SJSA1 (cell line): ENCODE results near the gene ATRNL1. TPM values are rescaled to one million over a fixed set of nuclear protein-coding genes. Genes with fewer than 3 reads are reported as not detected.

ENCODE experiments used
- DNase-seq, 2 experiments: peaks; one replicate each; pipeline ENCODE4 v3.0.0-alpha.2; 2015 to 2020; ENCODE audit warnings: low spot score in 2 of 2, low read depth in 1 of 2
- H3K27ac ChIP-seq: fragments of 250-450 bp; sonication (Bioruptor Pico); 2 replicates; pipeline ENCODE4 v1.5.1; 2020; ENCODE audit warnings: mild to moderate bottlenecking, moderate library complexity
- H3K27me3 ChIP-seq: fragments of 250-450 bp; sonication (Bioruptor Pico); replicated peaks from 2 replicates; pipeline ENCODE4 v1.5.1; 2020; ENCODE audit warnings: mild to moderate bottlenecking, moderate library complexity
- H3K36me3 ChIP-seq: fragments of 250-450 bp; sonication (Bioruptor Pico); 2 replicates; pipeline ENCODE4 v1.5.1; 2020; ENCODE audit warnings: mild to moderate bottlenecking
- H3K4me1 ChIP-seq: fragments of 250-450 bp; sonication (Bioruptor Pico); replicated peaks from 2 replicates; pipeline ENCODE4 v1.6.1; 2021; ENCODE audit warnings: mild to moderate bottlenecking
- H3K4me3 ChIP-seq: fragments of 250-450 bp; sonication (Bioruptor Pico); 2 replicates; pipeline ENCODE4 v1.5.1; 2020; ENCODE audit warnings: mild to moderate bottlenecking
- H3K9me3 ChIP-seq: fragments of 250-450 bp; sonication (Bioruptor Pico); replicated peaks from 2 replicates; pipeline ENCODE4 v1.5.1; 2020; ENCODE audit warnings: mild to moderate bottlenecking
- total RNA-seq: library from RNA; depleted of rRNA; stranded (reverse); fragments of >200 nt; shearing (Covaris generic); gene quantifications from 2 replicates; pipeline ENCODE4 v1.2.3, GENCODE V29; 2014

Gene ATRNL1
- total RNA-seq, 1 experiment from 2014 or later, result 32.1 TPM

DNA sequence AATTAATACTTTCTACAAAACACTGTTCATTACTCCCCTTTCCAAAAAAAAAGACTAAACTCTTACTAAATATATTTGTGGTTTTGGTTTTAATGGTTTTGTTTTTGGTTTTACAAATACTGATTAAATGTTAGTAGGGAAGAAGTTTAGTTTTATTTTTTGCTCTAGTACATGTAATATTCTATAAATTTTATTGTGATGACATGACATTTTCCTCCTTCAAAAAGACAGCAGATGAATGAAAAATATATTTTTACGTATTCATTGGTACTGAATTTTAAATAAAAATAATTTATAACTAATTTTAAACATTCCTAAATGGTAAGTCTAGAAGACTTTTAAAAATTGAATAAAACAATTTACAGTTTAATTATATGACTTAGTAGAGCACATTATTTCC, 667.0 kb downstream of the ATRNL1 start:
- Histone ChIP-seq H3K27me3 (no peaks in the 10 kb centered on the region), H3K36me3 (no peaks in the 10 kb centered on the region), H3K4me3 (no peak overlapping the region), H3K27ac (no peak overlapping the region), H3K4me1 (no peaks in the 10 kb centered on the region), H3K9me3 (no peaks in the 10 kb centered on the region)
- DNase-seq, result no peak

DNA sequence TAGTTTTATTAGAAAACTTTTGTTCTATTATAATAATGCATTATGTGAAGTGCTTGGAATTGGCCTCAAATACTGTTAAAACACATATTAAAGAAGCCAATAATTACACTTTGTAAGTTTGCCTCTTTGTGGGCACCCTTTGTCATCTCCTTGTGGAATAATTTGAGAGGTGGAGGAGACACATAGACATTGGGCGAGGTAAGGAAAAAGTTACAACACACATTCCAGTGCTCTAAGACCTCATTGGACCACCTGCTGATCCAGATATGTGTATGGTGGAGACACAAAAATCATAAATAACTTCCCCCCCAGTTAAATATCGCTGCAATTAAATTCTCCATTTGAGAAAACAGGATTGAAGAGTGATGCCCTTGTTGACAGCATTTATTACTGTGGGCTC, 668.0 kb downstream of the ATRNL1 start:
- no peak for DNase-seq
- no peaks in the 10 kb centered on the region for H3K9me3 ChIP-seq
- no peak overlapping the region for H3K4me3 ChIP-seq

DNA sequence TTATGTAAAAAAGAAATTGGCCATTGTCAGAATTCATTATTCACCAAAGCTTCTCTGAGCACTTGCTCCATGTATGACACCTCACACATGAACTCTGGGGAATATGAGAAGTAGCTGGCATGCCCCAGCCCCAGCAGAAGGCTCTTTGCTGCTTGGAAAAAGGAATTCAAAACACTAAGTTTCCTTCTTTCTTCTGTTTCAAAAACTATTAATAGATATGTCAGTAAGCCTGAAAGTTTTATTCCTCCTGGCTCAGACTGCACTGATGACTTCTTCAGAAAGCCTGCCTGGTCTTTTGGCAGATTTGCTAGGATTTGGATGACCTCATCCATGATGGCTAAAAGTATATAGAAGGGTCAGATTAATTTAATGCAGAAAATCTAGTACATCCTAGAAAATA, 668.9 kb downstream of the ATRNL1 start:
- no peak overlapping the region for H3K27ac ChIP-seq
- H3K9me3 ChIP-seq, result no peaks in the 10 kb centered on the region
- no peaks in the 10 kb centered on the region for H3K27me3 ChIP-seq
- no peaks in the 10 kb centered on the region for H3K4me1 ChIP-seq
- no peak overlapping the region for H3K4me3 ChIP-seq
- H3K36me3 ChIP-seq, result no peaks in the 10 kb centered on the region
- DNase-seq, result no peak

More for the DNA sequence above, 668.0 kb downstream of the ATRNL1 start:
- H3K4me1 ChIP-seq, result no peaks in the 10 kb centered on the region
- no peaks in the 10 kb centered on the region for H3K36me3 ChIP-seq
- no peak overlapping the region for H3K27ac ChIP-seq
- H3K27me3 ChIP-seq, result no peaks in the 10 kb centered on the region

DNA sequence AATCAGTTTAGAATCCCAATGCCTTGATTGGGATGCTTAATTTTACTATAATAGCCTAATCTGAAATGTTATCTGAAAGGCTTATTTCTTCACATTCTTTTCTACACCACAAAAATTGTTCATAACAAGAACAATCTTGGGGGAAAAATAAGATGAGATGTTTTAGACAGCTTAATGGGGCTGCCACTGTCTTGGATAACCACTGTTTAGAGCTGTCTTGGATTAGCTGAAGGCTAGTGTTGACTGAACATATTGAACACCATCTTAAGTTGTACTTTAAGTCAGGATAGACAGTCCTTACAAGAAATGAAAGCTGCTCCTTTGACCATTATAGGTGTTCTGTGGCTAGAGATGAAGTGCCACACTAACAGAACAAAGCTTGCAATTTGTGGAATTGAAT, 678.6 kb downstream of the ATRNL1 start:
- Histone ChIP-seq H3K9me3 (no peaks in the 10 kb centered on the region), H3K4me3 (no peak overlapping the region), H3K27me3 (no peaks in the 10 kb centered on the region), H3K27ac (no peak overlapping the region), H3K36me3 (no peaks in the 10 kb centered on the region), H3K4me1 (no peaks in the 10 kb centered on the region)
- no peak for DNase-seq

DNA sequence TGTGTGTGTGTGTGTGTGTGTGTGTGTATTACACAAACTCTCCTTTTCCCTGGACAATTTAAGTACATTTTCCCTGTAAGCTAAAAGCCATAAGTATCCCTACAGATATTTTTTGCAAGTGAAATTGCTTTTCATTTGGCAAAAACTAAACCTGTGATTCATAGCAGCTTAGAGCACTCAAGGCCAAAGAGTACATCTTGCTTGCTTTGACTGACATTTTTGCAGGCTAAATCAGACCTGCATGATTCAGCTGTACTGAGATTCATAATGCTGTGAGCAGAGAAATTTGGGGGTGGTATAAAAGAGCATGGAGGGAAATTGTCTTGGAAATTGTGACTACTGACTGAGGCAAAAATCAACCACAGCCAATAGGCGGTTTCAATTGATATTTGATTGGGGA, 679.4 kb downstream of the ATRNL1 start:
- H3K9me3 ChIP-seq, result no peaks in the 10 kb centered on the region
- H3K4me1 ChIP-seq, result no peaks in the 10 kb centered on the region
- H3K36me3 ChIP-seq, result no peaks in the 10 kb centered on the region
- no peaks in the 10 kb centered on the region for H3K27me3 ChIP-seq
- DNase-seq, result no peak
- H3K27ac ChIP-seq, result no peak overlapping the region
- H3K4me3 ChIP-seq, result no peak overlapping the region

DNA sequence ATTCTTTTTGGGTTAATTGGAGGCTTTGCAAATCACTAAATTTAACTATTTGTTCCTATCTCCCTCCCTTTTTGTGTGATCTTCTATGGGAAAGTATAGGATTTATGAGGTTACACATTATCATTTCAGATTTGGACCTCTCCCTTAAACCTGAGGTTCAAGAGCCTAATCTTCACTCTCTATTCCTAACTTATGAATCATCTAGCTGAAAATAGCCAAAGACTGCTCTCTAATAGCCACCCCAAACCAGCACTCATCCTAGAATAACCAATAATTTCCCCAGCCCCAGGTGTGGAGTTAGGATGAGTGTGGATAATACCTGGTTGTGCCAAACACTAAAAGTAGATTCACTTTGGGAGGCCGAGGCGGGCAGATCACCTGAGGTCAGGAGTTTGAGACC, 680.7 kb downstream of the ATRNL1 start:
- Histone ChIP-seq H3K4me3 (no peak overlapping the region), H3K27me3 (no peaks in the 10 kb centered on the region), H3K36me3 (no peaks in the 10 kb centered on the region), H3K9me3 (no peaks in the 10 kb centered on the region), H3K4me1 (no peaks in the 10 kb centered on the region), H3K27ac (no peak overlapping the region)
- no peak for DNase-seq

DNA sequence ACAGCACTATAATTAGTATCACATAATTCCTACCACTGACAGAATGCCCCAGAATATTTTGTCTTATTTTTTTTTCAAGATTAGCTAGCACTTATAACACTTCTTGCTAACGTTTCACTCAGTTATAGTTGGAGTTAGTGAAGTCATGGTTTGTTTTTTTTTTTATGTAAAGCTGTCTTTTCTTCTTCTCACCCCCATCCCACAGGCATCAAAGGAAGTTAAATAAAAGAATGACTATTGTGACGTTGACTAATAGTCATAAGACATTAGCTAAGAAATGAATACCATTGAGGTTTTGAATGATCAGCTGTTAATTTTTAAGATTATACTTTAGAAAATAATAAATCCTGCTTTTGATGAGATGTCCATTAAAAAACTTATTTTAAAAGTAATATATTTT, 681.6 kb downstream of the ATRNL1 start:
- Histone ChIP-seq H3K27ac (no peak overlapping the region), H3K27me3 (no peaks in the 10 kb centered on the region), H3K4me3 (no peak overlapping the region), H3K36me3 (no peaks in the 10 kb centered on the region), H3K4me1 (no peaks in the 10 kb centered on the region), H3K9me3 (no peaks in the 10 kb centered on the region)
- no peak for DNase-seq

DNA sequence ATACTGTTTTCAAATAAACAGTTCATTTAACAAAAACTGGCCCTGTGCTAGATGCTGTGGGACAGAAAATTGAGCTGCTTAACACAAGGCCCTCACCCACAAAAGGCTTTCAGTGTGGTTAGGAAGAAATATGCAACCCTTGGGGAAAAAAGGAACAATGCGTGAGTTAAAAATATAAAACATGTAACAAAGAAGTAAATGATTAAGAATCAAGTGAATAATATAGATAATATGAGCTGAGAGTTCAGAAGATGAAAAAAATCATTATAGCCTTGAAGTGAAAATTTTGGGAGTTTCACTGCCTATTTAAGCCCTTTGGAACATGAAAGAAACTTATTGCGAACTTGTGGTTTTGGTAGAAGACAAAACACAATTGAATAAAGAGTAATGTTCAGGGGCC, 684.5 kb downstream of the ATRNL1 start:
- no peaks in the 10 kb centered on the region for H3K4me1 ChIP-seq
- H3K4me3 ChIP-seq, result no peak overlapping the region
- no peaks in the 10 kb centered on the region for H3K36me3 ChIP-seq
- H3K9me3 ChIP-seq, result no peaks in the 10 kb centered on the region
- H3K27me3 ChIP-seq, result no peaks in the 10 kb centered on the region
- H3K27ac ChIP-seq, result no peak overlapping the region
- DNase-seq, result no peak

DNA sequence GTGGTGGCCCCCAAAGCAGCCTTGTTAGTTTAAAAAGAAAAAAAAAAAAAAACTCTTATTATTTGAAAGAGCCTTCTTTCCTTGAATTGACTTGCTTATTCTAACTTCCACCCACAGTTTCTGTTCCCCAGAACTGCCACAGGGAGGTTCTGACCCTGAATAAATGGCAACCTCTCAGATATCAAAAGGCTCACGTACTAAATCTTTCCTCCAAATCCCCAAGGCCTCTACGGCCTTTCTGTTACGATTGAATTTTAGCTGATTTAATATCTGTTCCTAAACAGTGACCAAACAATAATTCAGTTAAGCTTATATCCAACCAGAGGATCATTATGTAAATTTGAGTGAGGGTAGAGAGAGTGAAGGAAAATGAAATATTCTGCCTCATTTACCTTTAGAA, 697.1 kb downstream of the ATRNL1 start:
- Histone ChIP-seq H3K4me3 (no peak overlapping the region), H3K27ac (no peak overlapping the region), H3K27me3 (no peaks in the 10 kb centered on the region), H3K4me1 (no peaks in the 10 kb centered on the region), H3K9me3 (no peaks in the 10 kb centered on the region), H3K36me3 (no peaks in the 10 kb centered on the region)
- no peak for DNase-seq

DNA sequence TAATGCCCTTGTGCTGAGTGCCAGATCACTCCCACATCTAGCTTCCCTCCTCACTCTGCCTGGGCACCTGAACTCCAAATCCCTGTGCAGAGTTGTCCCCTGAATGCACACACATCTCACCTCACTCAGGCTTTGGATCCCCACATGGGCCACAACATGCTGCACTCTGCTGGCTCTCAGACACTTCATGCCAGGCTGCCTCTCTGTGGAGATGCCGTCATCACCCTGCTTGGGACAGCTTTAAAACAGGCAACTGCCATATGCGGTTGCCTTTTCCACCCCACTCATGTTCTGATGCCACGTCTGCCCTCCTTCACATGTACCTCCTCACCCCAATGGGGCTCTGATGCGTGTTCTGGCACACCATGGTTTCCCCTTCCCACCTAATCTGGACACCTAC, 702.8 kb downstream of the ATRNL1 start:
- H3K27ac ChIP-seq, result no peak overlapping the region
- no peaks in the 10 kb centered on the region for H3K36me3 ChIP-seq
- H3K9me3 ChIP-seq, result no peaks in the 10 kb centered on the region
- H3K27me3 ChIP-seq, result no peaks in the 10 kb centered on the region
- H3K4me1 ChIP-seq, result no peaks in the 10 kb centered on the region
- no peak for DNase-seq
- no peak overlapping the region for H3K4me3 ChIP-seq

DNA sequence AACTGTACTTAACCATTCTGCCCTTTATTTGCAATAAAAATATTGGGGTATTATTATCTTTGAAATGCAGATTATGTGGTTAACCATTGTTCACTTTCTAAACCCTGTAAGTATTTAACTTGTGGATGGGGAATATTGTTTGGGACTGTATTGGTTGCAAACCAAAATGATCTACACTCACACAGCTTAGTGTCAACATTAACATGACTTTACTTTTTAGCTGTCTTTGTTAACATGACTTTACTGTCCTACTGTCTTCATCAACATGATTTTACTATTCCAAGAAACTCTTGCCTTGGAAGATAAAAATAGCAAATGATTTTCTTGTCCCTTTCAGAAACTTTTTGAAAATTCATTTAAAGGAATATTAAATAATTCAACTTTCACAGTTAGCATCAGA, 708.3 kb downstream of the ATRNL1 start:
- Histone ChIP-seq H3K27ac (no peak overlapping the region), H3K4me1 (no peaks in the 10 kb centered on the region)

DNA sequence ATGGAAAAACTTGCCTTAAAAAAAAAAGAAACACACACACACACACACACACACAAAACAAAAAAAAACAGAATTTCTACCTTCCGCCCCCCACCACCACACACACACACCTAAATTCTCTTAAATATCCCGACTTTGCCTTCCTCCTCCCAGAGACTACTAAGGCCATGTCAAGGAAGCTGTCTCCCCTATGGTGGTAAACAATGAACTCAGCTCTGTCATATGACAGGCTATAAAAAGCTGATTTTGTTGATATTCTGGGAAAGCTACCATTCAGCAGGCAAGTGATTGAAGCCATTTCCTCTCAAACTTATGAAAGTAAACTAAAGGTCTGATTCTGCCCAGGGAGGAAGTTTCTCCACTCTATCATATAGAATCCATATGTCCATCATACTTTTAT, 708.8 kb downstream of the ATRNL1 start:
- H3K4me3 ChIP-seq, result no peak overlapping the region
- H3K9me3 ChIP-seq, result no peaks in the 10 kb centered on the region
- no peaks in the 10 kb centered on the region for H3K27me3 ChIP-seq
- H3K36me3 ChIP-seq, result no peaks in the 10 kb centered on the region
- no peak overlapping the region for H3K27ac ChIP-seq
- no peak for DNase-seq
- no peaks in the 10 kb centered on the region for H3K4me1 ChIP-seq

More for the DNA sequence above, 708.3 kb downstream of the ATRNL1 start:
- H3K36me3 ChIP-seq, result no peaks in the 10 kb centered on the region
- DNase-seq, result no peak
- no peaks in the 10 kb centered on the region for H3K9me3 ChIP-seq
- H3K4me3 ChIP-seq, result no peak overlapping the region
- no peaks in the 10 kb centered on the region for H3K27me3 ChIP-seq

DNA sequence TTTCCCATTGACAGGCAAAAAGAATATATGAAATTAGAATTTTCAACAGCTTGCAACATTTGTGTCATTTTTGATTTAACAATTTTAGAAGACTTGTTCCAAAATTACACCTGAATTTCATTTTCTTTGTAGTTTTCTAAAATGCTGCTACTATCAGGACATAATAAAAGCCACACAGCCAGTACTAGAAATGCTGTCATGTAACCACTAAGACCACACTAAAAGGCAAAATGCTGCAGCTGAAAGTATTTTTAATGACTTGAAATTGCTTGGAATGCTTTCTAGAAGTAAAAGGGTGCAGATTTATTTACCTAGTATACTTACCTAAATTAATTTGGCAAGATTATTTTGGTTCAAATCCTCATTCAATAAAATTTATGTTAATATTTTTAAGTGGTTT, 709.7 kb downstream of the ATRNL1 start:
- no peaks in the 10 kb centered on the region for H3K27me3 ChIP-seq
- no peak for DNase-seq
- H3K4me3 ChIP-seq, result no peak overlapping the region
- H3K9me3 ChIP-seq, result no peaks in the 10 kb centered on the region
- H3K4me1 ChIP-seq, result no peaks in the 10 kb centered on the region
- no peak overlapping the region for H3K27ac ChIP-seq
- H3K36me3 ChIP-seq, result no peaks in the 10 kb centered on the region

DNA sequence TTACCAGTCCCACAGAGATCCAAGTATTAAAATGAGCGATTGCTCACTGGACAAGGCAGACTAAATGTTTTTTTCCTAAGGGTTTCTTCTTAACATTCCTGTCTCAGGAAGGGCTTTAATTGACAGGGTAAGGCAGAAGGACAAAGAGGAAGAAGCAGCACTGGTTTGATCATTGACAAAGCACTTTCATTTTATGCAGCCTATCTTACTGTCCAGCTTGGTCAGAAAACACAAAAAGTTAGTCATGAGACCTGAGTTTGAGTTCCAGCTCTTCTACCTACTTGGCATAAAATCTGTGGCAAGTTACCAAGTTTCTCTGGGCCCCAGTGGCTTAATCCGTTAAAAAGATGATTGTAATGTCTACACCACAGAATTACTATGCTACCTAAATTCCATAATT, 721.4 kb downstream of the ATRNL1 start:
- no peaks in the 10 kb centered on the region for H3K36me3 ChIP-seq
- no peaks in the 10 kb centered on the region for H3K9me3 ChIP-seq
- H3K4me1 ChIP-seq, result no peaks in the 10 kb centered on the region
- no peaks in the 10 kb centered on the region for H3K27me3 ChIP-seq
- DNase-seq, result no peak
- H3K4me3 ChIP-seq, result no peak overlapping the region
- no peak overlapping the region for H3K27ac ChIP-seq

DNA sequence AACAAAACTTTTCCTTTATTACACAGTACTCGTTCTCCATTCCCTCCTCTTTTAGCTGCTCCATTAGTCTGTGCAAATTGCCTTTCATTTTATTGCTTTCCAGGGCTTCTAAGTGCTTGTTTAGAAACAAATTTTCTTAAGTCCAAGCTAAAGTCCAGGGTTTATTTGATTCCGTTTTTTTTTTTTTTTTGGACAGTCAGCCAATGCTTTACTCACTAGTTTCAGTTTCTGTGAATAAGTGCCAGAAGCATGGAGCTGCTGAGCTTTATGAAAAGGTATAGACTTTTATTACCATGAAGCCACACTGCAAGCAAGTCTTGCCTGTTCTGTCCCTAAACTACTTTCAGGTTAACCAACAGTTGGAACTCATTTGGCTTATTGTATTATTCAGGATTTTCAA, 724.8 kb downstream of the ATRNL1 start:
- no peak for DNase-seq
- no peaks in the 10 kb centered on the region for H3K36me3 ChIP-seq
- no peaks in the 10 kb centered on the region for H3K9me3 ChIP-seq
- no peaks in the 10 kb centered on the region for H3K27me3 ChIP-seq
- no peak overlapping the region for H3K4me3 ChIP-seq
- no peak overlapping the region for H3K27ac ChIP-seq
- no peaks in the 10 kb centered on the region for H3K4me1 ChIP-seq
